Upper lobe of left lung (tissue), 4 donors: Measurements from ENCODE around the gene SLC19A3.

Experiments
- POLR2AphosphoS5 ChIP-seq, 2 donors: sonication (generic); formaldehyde crosslinking; IDR thresholded peaks; one replicate each; pipeline ENCODE4 v1.5.1; 2017; ENCODE audit warnings: antibody characterized with exemption in 2 of 2
- TF ChIP-seq, protein P1 (sequence below), 6 experiments: fragments of 450-650 bp in 4 of 6; fragments of 200-600 bp in 2 of 6; sonication (generic) in 2 of 6; IDR thresholded peaks; one replicate each; pipeline ENCODE4 v1.5.1; 2016 to 2019; ENCODE audit warnings: antibody characterized with exemption in 6 of 6

DNA sequence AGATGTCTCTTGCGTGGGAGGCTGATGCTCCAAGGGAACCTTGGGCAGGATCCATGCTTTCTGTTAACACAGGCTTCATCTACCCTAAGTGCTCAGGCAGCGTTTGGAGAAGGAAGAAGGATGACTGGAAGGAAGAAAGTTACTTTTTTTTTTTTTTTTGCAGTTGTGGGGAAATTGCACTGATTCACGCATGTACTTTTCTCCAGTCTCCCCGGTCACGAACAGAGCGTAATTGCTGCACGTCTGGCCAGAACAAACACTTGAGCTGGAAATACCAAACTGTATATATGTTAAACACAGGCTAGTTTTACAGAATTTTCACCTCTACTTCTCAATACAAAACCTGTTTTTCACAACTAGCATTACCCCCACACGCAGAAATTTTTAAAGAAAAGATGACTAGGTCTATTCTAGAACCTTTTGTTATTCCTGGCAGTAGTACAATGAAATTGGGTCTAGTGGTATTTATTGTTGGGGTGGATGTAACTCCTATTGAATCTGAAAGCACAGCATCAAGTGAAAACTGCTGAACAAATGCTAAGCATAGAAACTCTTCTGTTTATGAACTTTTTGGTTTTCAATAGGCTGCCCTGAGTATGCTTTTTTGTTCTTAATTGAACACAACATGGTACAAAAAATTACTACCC, 60.5 kb downstream of the SLC19A3 start:
- TF ChIP-seq POLR2AphosphoS5 (IDR thresholded peaks at IDR 0.05) = no peak
- TF ChIP-seq, protein P1, sequence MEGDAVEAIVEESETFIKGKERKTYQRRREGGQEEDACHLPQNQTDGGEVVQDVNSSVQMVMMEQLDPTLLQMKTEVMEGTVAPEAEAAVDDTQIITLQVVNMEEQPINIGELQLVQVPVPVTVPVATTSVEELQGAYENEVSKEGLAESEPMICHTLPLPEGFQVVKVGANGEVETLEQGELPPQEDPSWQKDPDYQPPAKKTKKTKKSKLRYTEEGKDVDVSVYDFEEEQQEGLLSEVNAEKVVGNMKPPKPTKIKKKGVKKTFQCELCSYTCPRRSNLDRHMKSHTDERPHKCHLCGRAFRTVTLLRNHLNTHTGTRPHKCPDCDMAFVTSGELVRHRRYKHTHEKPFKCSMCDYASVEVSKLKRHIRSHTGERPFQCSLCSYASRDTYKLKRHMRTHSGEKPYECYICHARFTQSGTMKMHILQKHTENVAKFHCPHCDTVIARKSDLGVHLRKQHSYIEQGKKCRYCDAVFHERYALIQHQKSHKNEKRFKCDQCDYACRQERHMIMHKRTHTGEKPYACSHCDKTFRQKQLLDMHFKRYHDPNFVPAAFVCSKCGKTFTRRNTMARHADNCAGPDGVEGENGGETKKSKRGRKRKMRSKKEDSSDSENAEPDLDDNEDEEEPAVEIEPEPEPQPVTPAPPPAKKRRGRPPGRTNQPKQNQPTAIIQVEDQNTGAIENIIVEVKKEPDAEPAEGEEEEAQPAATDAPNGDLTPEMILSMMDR (IDR thresholded peaks at IDR 0.05) = no peak
